Caco-2 (cell line): ENCODE data around the gene KRT79. TPM values are rescaled to one million over a fixed set of nuclear protein-coding genes. Genes with fewer than 3 reads are reported as not detected.

Experiments used
- BruUV-seq: library from RNA; stranded (reverse); fragments of 400-500 nt; replicated peaks from 2 replicates; lab custom pipeline; 2021; lab: Mats Ljungman, UMichigan
- CTCF ChIA-PET: fragments of 300-600 bp; sonication (Branson Sonifier 250); formaldehyde crosslinking; loops from one replicate; lab custom pipeline; 2022; ENCODE audit warnings: antibody characterized with exemption; lab: Charles Lee
- POLR2A ChIA-PET: fragments of 300-600 bp; sonication (Branson Sonifier 250); formaldehyde crosslinking; loops from one replicate; lab custom pipeline; 2022; ENCODE audit warnings: antibody characterized with exemption; lab: Charles Lee
- DNase-seq, 2 experiments: peaks; one replicate each; pipeline versions ENCODE4 v3.0.0 to v3.0.0-alpha.2; 2020 to 2022
- H3K27me3 ChIP-seq: replicated peaks from 2 replicates; pipeline ENCODE4 v1.6.0; 2011; ENCODE audit warnings: low read length; ENCODE audit not compliant: control insufficient read depth, insufficient read depth
- H3K36me3 ChIP-seq: 2 replicates; pipeline ENCODE4 v1.5.1; 2011; ENCODE audit warnings: low read length; ENCODE audit not compliant: control insufficient read depth, insufficient read depth
- H3K4me1 ChIP-seq: fragments of 250-450 bp; sonication (Bioruptor Pico); 2 replicates; pipeline ENCODE4 v1.5.1; 2020; ENCODE audit warnings: mild to moderate bottlenecking
- H3K4me3 ChIP-seq: 2 replicates; pipeline ENCODE4 v1.5.1; 2011; ENCODE audit warnings: low read depth, mild to moderate bottlenecking, control low read depth, low read length
- H3K9me3 ChIP-seq: fragments of 250-450 bp; sonication (Bioruptor Pico); 2 replicates; pipeline ENCODE4 v1.5.1; 2020; ENCODE audit warnings: mild to moderate bottlenecking, moderate library complexity
- H3K27ac Mint-ChIP-seq: one replicate; pipeline ENCODE4 v1.8.0; 2022; ENCODE audit warnings: mixed read lengths; ENCODE audit not compliant: unreplicated experiment
- H3K27me3 Mint-ChIP-seq: one replicate; pipeline ENCODE4 v1.8.0; 2022; ENCODE audit warnings: mixed read lengths; ENCODE audit not compliant: insufficient read depth, unreplicated experiment
- H3K36me3 Mint-ChIP-seq: one replicate; pipeline ENCODE4 v1.8.0; 2022; ENCODE audit warnings: mild to moderate bottlenecking, mixed read lengths; ENCODE audit not compliant: insufficient read depth, unreplicated experiment
- H3K4me1 Mint-ChIP-seq: one replicate; pipeline ENCODE4 v1.8.0; 2022; ENCODE audit warnings: low read depth, mixed read lengths; ENCODE audit not compliant: unreplicated experiment
- H3K4me3 Mint-ChIP-seq: one replicate; pipeline ENCODE4 v1.8.0; 2022; ENCODE audit warnings: mild to moderate bottlenecking, moderate library complexity, mixed read lengths; ENCODE audit not compliant: unreplicated experiment
- H3K9me3 Mint-ChIP-seq: one replicate; pipeline ENCODE4 v1.8.0; 2022; ENCODE audit warnings: mixed read lengths; ENCODE audit not compliant: unreplicated experiment
- intact Hi-C: fragments of 100-400 bp; cut with micrococcal nuclease; formaldehyde crosslinking; loops from one replicate; pipeline ENCODE4 v1.10.0; 2022; ENCODE audit not compliant: unreplicated experiment
- total RNA-seq: library from RNA; stranded (reverse); gene quantifications from 2 replicates; pipeline ENCODE4 v1.2.3, GENCODE V29; 2022
- TF ChIP-seq, protein P1 (sequence below), 2 experiments: fragments of 200-600 bp in 1 of 2; IDR thresholded peaks; 1 replicate in 1 of 2; 2 replicates in 1 of 2; pipeline versions ENCODE4 v1.5.1 to v1.8.0; 2011 to 2022; ENCODE audit warnings: antibody characterized with exemption in 1 of 2, control low read depth in 1 of 2, inconsistent platforms in 1 of 2, low read depth in 1 of 2, low read length in 1 of 2, mild to moderate bottlenecking in 1 of 2, moderate library complexity in 1 of 2; ENCODE audit not compliant: insufficient read depth in 1 of 2, severe bottlenecking in 1 of 2, unreplicated experiment in 1 of 2

Gene KRT79
- total RNA-seq, 1 experiment from 2014 or later: not detected

DNA sequence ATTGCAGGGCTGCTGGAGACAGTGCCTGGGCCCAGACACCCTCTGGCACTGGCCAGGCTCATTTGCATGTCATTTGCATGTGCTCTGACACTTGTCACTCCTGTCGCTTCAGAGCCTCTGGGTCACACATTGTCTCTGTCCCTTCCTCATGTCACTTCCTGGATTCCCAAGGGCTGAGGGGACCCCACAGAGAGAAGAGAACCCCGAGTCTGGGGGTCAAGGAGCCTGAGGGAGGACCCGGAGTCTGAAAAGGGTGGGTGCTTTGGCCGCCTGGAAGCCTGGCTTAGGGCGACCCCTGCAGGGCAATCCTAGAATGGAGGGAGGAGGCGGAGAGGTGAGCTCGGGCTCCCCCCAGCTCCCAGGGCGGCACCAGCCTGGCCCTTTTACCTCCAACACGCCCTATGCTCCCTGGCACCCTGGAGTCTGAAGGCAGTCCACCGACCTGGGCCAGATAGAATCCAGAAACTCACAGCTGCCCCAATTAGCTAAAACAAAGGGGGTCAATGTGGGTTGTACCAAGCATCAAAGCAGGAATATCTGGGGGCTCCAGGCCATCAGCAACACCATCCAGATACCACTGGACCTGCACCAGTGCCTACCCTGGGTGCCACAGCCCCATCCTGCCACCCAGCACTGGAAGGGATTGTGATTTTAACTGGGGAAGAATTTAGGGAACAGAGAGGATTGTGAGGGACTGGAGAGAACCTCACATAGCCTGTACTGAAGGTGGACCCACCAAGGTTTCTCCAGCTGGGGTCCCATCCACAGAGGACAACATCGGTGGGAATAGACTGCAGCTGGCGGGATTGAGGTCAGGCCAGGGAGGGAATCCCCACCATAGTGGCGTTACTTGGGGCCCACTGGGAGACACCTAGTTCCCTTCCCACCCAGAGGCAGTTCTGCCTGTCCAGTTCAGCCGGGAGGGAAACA is 36.5 kb upstream of the KRT79 start:
- ChIA-PET CTCF (interaction anchor here (0.6 to 1.3 kb wide), 16 partner anchors 9 to 505 kb away, joined by 3 to 8 read pairs (median 4); partner anchors contain the start of genes EIF4B and KRT4), POLR2A (no interaction called here)
- TF ChIP-seq, protein P1, sequence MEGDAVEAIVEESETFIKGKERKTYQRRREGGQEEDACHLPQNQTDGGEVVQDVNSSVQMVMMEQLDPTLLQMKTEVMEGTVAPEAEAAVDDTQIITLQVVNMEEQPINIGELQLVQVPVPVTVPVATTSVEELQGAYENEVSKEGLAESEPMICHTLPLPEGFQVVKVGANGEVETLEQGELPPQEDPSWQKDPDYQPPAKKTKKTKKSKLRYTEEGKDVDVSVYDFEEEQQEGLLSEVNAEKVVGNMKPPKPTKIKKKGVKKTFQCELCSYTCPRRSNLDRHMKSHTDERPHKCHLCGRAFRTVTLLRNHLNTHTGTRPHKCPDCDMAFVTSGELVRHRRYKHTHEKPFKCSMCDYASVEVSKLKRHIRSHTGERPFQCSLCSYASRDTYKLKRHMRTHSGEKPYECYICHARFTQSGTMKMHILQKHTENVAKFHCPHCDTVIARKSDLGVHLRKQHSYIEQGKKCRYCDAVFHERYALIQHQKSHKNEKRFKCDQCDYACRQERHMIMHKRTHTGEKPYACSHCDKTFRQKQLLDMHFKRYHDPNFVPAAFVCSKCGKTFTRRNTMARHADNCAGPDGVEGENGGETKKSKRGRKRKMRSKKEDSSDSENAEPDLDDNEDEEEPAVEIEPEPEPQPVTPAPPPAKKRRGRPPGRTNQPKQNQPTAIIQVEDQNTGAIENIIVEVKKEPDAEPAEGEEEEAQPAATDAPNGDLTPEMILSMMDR (IDR thresholded peaks at IDR 0.05; ENCODE audit: insufficient read depth in 1 of 2, low read depth in 1 of 2, low read length in 1 of 2, severe bottlenecking in 1 of 2, unreplicated experiment in 1 of 2): peak; percentile 46 to 70
- no peaks in the 10 kb centered on the region for H3K36me3 ChIP-seq
- no peaks in the 10 kb centered on the region for H3K27me3 ChIP-seq
- no peaks in the 10 kb centered on the region for H3K36me3 Mint-ChIP-seq
- no peak overlapping the region for H3K4me3 Mint-ChIP-seq
- DNase-seq: peak in 1 of 2 experiments; percentile 69
- H3K27me3 Mint-ChIP-seq: no peaks in the 10 kb centered on the region
- peaks cover 38% of the 10 kb centered on the region for H3K4me1 ChIP-seq
- H3K27ac Mint-ChIP-seq: peak overlapping the region; percentile 53
- no peak overlapping the region for H3K4me3 ChIP-seq
- H3K9me3 ChIP-seq: no peaks in the 10 kb centered on the region
- no TSS peak for BruUV-seq
- intact Hi-C loops: loop anchor here (5.0 kb wide), 1 partner anchor 728 kb away; no protein-coding TSS in a partner anchor
- peaks cover 32% of the 10 kb centered on the region for H3K4me1 Mint-ChIP-seq
- H3K9me3 Mint-ChIP-seq: no peaks in the 10 kb centered on the region

DNA sequence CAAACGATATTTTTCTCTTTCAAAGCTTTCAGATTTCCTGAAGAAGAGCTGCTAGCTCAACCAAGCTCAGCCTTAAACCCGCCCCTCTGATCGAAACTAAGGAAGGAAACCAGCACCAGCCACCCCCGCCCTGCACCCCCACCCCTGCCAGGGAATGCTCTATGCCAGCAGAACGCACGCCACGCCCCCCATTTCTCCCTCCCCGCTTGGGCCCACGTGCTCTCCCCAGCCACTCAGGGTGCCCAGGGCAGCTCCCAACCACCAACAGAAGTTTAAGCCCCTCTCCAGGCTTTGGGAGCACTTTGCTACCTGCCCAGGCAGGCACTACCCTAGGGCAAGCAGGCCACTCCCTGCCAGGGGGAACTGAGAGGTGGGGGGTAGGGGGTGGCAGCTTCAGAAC is 33.5 kb upstream of the KRT79 start:
- Histone ChIP-seq H3K4me1 (peaks cover 18% of the 10 kb centered on the region), H3K36me3 (no peaks in the 10 kb centered on the region), H3K4me3 (no peak overlapping the region), H3K9me3 (no peaks in the 10 kb centered on the region), H3K27me3 (no peaks in the 10 kb centered on the region)
- no peaks in the 10 kb centered on the region for H3K27me3 Mint-ChIP-seq
- TF ChIP-seq, protein P1 (IDR thresholded peaks at IDR 0.05; ENCODE audit: insufficient read depth in 1 of 2, low read depth in 1 of 2, low read length in 1 of 2, severe bottlenecking in 1 of 2, unreplicated experiment in 1 of 2): no peak
- intact Hi-C loops: no loop called here
- POLR2A ChIA-PET: interaction anchor here (0.8 kb wide), 1 partner anchor 179 kb away, joined by 6 read pairs; no protein-coding TSS in a partner anchor
- DNase-seq: no peak
- no TSS peak for BruUV-seq
- H3K9me3 Mint-ChIP-seq: no peaks in the 10 kb centered on the region
- CTCF ChIA-PET: interaction anchor here (0.6 kb wide), 2 partner anchors 89 to 287 kb away, joined by 4 to 6 read pairs; no protein-coding TSS in a partner anchor
- H3K36me3 Mint-ChIP-seq: no peaks in the 10 kb centered on the region
- peaks cover 15% of the 10 kb centered on the region for H3K4me1 Mint-ChIP-seq
- H3K4me3 Mint-ChIP-seq: no peak overlapping the region
- no peak overlapping the region for H3K27ac Mint-ChIP-seq

DNA sequence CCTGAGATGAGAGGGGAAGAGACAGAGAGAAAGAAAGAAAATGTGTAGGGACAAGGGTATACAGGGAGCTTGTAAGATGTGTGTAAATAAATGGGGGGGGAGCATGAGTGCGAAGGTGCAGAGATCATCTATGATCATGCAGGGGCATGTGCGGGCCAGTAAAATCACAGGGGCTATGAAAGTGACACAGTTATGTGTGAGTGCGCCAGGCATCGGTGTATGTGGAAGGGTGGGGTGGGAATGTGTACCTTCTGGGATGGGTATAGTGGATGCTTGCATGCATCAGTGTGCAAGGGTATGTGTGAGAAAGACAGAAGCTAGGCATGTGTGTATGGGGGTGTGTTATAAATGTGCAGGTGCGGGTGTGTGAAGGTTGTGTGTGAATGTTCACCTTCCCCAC is 33.0 kb upstream of the KRT79 start:
- TF ChIP-seq, protein P1 (IDR thresholded peaks at IDR 0.05; ENCODE audit: insufficient read depth in 1 of 2, low read depth in 1 of 2, low read length in 1 of 2, severe bottlenecking in 1 of 2, unreplicated experiment in 1 of 2): no peak
- Mint-ChIP-seq H3K36me3 (no peaks in the 10 kb centered on the region), H3K27ac (no peak overlapping the region), H3K27me3 (no peaks in the 10 kb centered on the region), H3K4me1 (peaks cover 12% of the 10 kb centered on the region), H3K9me3 (no peaks in the 10 kb centered on the region), H3K4me3 (no peak overlapping the region)
- ChIA-PET POLR2A (interaction anchor here (0.8 kb wide), 1 partner anchor 180 kb away, joined by 6 read pairs; no protein-coding TSS in a partner anchor), CTCF (interaction anchor here (0.6 to 0.7 kb wide), 3 partner anchors 89 to 727 kb away, joined by 3 to 8 read pairs (median 4); no protein-coding TSS in a partner anchor)
- H3K4me3 ChIP-seq: no peak overlapping the region
- no peak for DNase-seq
- H3K9me3 ChIP-seq: no peaks in the 10 kb centered on the region
- no peaks in the 10 kb centered on the region for H3K27me3 ChIP-seq
- no peaks in the 10 kb centered on the region for H3K36me3 ChIP-seq
- intact Hi-C loops: no loop called here
- BruUV-seq: no TSS peak
- peaks cover 18% of the 10 kb centered on the region for H3K4me1 ChIP-seq
